Endometrial microvascular endothelial cells (primary cell): ENCODE measurements around the gene TCP11L2. TPM values are rescaled to one million over a fixed set of nuclear protein-coding genes. Genes with fewer than 3 reads are reported as not detected.
"Not testable (repeated sequence)": the region's sequence is repeated elsewhere in the genome, so short reads cannot be mapped to it uniquely, and the experiment has no call there.

ENCODE experiments used
- in situ Hi-C: cut with HindIII; loops from 2 replicates; pipeline ENCODE4 v1.10.0; 2017; ENCODE audit warnings: low sequenced_read_pairs, low pct_unique_long_range_greater_than_20kb; ENCODE audit errors: inconsistent ontology term
- total RNA-seq: library from RNA; depleted of rRNA; stranded (reverse); fragments of >200 nt; gene quantifications from one replicate; pipeline ENCODE4 v1.2.3, GENCODE V29; 2015; ENCODE audit errors: inconsistent ontology term

TCP11L2 gene
- total RNA-seq, 1 donor from 2014 or later, result 10.8 TPM

DNA sequence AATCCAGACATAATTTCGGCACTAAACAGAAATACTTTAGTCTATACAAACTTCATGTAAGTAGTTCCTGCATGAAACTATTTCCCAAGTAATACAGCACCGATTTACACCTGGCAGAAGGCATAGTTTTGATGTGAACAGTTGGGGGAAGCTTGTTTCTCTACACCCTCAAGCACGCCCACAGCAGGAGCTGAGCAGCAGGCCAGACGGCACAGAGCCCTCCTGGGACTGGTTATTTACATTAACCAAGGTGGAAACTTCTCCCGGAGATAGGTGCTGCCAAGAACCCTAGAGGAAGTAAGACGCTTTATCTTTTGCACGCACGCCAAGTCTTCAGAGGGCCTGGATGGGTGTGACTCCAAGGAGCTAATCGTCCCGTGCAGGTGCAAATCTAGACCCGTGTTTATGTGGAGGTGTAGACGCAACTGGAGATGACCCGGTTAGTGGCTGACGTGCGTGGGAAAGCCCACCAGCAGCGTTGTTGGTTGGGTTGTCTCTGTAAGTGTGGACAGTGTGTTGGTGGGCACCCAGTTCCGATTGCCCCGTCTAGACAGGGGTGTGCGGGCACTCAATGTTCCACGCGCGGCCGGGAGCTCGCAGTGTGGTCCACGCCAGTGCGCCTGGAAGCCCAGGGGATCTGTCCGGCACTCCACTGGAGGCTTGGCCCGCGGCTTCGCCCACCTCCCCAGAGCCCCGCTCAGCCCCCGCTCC lies 767 bp upstream of the TCP11L2 start:
- in situ Hi-C loops, result no loop called here

GRCh38 chr12:106303202-106303820 lies 778 bp downstream of the TCP11L2 start:
- in situ Hi-C loops, result no loop called here

- in situ Hi-C loops, result no loop called here
Observed at GRCh38 chr12:106304001-106304421, 1.5 kb downstream of the TCP11L2 start.

DNA sequence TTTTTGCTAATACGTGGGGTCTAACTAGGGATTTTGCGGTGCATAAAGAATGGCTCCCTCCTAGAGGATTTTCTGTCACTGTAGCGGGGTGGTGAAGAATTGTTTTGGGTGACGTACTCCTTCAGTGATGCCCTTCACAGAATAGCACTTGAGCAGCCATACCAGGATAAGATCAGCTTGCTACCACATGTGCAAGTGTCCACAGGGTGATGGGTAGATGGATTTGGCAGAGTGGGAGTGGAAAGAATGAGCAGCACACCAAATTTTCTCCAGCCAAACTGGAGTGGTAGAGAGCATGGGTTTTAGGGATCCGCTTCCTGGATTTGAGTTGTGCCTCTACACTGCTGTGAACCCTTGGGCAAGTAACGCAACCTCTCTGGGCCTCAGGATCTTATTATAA lies 2.3 kb downstream of the TCP11L2 start:
- in situ Hi-C loops, result no loop called here

DNA sequence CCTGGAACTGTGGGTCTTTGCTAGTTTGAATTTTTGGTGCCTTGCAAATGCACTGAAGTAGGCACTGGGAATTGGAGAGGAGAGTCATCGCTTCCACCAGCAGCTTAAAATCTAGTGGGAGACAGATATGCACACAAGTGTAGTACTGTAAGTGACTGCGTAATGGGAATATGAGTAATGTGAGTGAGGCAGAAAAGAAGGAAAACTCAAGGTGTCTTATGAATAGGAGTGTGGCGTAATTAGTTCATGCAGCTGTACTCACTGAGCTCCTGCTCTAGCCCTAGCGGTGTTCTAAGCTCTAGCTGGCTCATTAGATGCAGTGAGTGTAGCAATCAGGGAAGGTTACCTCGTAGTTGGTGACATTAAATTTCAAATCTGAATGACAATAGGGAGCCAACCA lies 2.8 kb downstream of the TCP11L2 start:
- in situ Hi-C loops, result no loop called here

DNA sequence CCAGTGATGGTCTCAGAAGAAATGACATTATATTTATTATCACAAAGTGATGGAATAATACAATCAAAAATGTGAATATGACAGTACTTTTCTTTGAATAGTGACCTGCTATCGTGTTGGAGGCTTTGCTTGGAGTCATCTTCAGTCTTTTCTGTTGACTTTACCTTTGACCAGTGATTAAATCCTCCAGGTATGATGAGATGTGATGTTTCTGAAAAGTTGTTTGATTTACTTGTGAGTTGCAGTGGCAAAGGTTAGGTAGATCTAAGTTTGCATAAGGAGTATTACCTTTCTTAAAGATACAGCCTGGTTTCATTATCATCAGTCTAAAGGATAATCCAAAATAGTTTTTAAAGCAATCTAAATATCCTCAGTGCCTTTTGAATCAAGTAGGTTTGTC lies 4.6 kb downstream of the TCP11L2 start:
- in situ Hi-C loops, result no loop called here

GRCh38 chr12:106308121-106308520 lies 5.6 kb downstream of the TCP11L2 start:
- in situ Hi-C loops, result no loop called here

- in situ Hi-C loops, result no loop called here
Observed at GRCh38 chr12:106308611-106309010, 6.1 kb downstream of the TCP11L2 start.

DNA sequence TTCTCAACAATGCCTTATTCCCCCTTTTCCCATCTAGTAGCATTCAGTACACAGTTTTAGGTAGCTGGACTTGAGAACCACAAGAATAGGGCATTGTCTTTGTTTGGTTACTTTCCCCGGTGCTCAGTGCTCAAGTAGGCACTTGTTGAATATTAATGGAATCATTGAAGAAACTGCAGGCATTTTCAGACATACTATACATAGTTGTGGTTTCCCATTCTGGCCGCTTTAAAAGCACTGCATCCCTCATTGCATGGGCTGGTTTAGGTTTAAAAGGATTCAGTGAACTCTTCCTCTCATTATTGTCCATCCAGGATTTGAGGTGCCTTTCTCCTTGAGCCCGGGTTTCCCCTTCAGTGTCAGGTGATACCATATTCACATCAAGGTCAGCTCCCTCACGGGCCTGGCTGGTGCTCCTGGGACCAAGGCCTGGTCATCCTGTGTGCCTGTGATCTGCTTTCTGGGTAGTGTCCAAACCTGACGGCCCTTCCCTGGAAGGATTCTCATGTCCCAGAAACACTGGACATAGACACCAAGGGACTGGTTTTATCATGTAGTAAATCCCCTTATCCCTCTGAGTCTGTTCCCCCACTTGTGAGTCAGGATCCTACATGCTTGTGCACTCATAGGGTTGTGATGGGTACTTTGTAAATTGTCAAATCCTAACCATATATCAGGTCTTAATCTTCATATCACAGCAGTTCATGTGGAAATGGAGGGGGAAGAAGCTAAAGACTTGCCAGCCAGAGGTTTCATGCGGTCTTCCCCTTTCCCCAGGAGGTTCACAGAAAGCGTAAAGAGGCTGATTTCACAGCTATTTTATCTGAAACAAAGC lies 7.4 kb downstream of the TCP11L2 start:
- in situ Hi-C loops, result no loop called here

DNA sequence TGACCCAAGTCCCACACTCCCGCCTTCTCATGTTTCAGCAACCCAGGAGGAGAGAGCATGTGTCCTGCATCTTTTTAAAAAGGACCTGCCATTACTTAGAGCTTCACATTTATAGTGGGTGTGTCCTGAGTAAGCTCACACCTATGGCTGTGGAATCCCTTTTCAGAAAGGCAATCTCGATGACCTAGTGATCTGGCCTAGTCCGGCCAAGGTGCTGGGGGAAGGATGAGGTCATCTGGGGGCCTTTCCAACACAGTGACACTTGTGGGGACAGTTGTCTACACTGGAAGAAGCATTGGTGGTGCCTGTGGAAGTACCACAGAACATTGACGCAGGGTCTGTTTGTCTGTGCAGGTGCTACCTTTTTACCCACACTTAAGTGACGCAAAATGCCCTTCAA lies 8.2 kb downstream of the TCP11L2 start:
- in situ Hi-C loops, result no loop called here

GRCh38 chr12:106311139-106311538 lies 8.6 kb downstream of the TCP11L2 start:
- in situ Hi-C loops, result no loop called here

GRCh38 chr12:106313413-106313812 lies 10.9 kb downstream of the TCP11L2 start:
- in situ Hi-C loops, result not testable (repeated sequence)

DNA sequence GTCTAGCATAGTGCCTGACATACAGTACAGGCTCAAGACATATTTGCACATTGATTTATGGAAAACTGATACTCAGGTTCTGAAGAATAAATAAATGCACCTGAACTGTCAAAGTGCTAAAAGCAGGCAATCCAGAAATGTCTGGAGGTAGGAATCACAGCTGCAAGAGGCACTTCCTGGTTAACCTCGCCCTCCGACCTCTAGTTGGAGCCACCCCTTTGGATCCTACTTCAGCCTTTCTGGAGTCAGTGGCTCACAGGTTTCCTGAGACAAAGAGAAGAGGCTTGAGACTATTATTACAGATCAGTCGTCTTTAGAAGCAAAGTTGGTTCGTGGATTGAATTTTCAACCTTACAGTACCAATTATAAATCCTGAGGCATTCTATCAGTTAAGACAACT lies 13.0 kb downstream of the TCP11L2 start:
- in situ Hi-C loops, result no loop called here

- in situ Hi-C loops, result no loop called here
Observed at GRCh38 chr12:106317406-106318082, 15.0 kb downstream of the TCP11L2 start.

DNA sequence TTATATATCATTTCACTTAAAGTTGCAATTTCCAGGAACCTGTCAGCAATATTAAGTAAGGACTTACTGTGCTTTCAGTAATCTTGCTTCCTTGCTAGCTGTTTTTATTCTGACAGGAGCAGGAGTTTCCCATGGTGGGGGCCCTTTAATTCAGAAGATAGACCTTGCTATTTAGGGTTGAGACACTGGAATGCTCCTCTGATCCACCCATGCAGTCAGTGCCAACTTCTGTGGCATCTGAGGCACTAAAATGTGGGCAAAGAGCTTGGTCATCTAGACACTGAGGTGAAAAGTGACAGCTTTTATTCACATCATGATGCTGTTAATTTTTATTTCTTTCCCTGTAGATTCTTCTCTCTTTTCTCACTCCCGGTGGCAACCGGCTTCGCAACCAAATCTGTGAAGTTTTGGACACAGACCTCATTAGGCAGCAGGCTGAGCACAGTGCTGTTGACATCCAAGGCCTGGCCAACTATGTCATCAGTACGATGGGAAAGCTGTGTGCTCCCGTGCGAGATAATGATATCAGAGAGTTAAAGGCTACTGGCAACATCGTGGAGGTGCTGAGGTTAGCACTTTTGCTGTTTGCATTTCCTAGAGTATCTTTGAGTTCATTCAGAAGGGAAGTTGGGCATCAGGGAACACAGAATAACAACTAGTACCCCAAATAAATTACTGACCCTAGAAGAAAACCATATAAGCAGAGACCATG lies 18.8 kb downstream of the TCP11L2 start:
- in situ Hi-C loops, result no loop called here

DNA sequence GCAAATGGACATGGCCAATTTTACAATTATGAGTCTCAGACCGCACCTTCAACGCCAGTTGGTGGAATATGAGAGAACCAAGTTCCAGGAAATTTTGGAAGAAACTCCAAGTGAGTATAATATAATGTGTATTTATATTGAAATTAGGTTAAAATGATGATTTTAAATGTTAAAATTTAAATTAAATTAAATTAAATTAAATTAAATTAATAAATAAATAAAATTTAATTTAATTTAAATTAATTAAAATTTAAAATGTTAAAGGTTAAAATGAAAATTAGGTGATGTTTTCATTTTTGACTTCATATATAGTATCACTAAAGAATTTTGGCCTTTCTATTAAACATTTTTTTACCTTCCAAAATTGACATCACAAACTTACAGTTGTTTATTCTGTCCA lies 21.0 kb downstream of the TCP11L2 start:
- in situ Hi-C loops, result no loop called here

- in situ Hi-C loops, result no loop called here
Observed at GRCh38 chr12:106327309-106327869, 24.9 kb downstream of the TCP11L2 start.

DNA sequence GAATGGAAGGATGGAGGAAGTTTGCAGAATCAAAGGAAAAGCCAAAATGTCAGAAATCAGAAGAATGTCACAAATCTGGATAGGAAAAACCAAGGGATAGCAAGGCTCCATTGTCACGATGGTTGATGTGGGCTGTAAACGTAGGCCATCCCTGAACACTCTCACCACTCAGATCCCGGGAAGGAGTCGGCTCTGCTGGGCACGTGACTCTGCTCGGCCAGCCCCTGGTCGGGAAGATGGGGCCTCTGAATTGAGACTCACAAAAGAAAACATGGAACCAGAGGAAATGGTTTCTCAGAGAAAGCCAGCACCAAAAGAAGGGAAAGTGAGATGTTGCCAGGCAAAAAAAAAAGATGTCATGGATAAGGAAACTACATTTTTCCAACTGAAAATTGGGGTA lies 26.2 kb downstream of the TCP11L2 start:
- in situ Hi-C loops, result no loop called here
